NCI-H2081 treated with DMSO at 0.1 percent for 48 hours (cell line): ENCODE measurements around the gene CELSR1.

ENCODE experiments used
- DNase-seq: peaks from one replicate; lab custom pipeline; 2025; lab: John Stamatoyannopoulos, UW

The CELSR1 gene

DNA sequence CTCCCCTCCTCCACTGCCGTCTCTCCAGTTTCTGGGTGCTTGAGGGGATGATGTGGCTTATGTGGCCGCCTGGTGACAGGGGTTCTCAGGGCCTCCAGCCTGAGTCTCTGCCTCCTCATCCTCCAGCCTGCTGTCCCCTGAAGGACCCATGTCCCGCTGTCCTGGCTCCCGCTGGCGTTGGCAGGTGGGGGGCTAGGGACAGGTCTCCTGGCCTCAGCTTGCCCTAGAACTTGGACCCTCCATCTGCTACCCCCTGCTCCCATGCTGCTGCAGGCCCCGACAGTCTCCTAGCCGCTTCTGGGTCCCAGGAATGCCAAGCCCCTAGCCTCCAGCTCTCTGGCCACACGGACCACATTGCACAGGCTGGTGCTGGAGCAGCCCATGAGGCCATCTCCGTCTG, 13.9 kb upstream of the CELSR1 start:
- no peak for DNase-seq

DNA sequence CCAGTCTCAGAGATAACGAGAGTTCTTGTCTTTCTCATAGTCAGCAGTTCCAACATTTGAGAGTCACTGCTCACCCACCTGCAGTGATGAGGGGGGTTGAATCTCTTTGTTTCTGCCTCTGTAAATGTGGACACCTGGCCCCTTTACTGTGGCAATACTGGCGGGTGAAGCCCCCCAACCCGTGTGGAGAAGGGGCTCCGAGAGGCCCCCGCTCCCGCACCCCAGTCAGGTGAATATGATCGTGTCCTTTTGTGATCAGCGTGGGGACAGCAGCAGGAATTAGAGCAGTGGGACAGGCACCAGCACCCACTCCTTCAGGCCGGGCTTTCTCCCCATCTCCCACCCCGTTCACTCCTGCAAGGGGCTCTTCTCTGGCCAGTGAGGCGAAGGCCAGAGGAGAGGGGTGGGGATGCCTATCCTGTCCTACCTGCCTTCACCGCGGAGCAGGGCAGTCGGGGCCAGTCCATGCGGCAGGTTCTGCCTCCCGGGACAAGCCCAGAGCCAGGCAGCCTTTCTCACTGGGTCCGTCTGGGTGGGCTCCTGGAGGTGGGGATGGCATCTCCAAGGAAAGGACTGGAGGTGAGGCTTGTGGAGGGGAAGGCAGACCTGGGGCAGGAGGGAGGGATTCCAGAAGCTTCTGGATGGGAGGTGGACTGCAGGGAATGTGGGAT, 12.7 kb upstream of the CELSR1 start:
- no peak for DNase-seq

DNA sequence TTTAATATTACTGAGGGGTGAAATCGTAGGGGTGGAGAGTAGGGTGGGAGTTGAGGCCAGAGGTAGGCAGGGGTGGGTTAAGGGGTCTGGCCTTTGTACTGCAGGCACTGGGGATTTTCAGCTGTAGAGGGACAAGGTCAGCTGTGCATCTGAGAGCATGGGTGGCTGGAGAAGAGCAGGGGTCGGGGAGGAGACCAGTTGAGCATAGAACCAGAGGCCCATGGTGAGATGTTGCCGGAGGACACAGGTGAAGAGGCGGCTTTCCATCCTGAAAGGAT, 12.1 kb upstream of the CELSR1 start:
- DNase-seq, result no peak

DNA sequence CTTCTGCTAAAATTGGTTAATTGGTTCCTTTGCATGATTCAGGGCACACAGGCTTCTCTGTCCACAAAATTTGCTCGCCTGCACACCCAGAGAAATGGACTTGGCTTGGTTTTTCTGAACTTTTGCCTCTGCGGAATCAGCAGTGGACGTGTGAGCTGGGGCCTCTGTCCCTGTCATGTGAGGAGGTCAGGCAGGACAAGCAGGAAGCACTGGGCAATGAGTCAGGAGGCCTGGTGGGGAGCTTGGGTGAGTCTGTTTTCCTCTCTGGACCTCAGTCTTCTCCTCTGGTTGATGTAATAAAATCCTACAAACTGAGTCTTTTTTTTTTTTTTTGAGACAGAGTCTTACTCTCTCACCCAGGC, 10.4 kb upstream of the CELSR1 start:
- no peak for DNase-seq

DNA sequence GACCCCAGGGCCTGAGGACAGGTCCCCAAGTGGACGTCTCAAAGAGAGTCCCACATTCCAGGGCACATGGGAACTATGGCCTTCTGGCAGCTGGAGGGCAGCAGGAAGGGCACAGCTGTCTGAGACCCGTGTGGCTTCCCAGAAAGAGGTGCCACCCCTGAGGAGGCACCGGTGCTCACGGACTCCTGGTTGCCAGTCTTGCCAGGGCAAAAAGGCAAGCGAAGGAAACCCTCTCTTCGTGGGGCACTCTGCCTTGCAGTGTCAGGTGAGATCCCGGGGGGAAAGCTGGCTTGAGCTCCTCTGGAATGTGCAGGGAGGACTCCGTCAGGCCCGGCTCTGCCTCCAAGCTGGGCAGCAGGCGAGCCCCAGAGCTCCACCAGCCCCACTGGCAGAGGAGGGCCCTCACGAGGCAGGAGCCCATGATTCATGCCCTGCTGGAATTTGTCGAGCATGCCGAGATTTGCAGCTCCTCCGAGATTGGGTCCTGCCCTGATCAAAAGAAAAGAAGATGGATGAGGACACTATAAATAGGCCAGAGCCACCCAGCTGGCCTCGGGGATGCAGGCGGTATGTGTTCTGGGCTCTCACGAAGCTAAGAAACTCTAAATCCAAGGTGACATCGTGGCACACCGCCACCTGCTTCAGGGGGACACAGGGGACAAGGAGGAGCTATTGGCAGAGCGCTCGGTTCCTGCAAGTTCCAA, 9.9 kb upstream of the CELSR1 start:
- DNase-seq, result no peak

DNA sequence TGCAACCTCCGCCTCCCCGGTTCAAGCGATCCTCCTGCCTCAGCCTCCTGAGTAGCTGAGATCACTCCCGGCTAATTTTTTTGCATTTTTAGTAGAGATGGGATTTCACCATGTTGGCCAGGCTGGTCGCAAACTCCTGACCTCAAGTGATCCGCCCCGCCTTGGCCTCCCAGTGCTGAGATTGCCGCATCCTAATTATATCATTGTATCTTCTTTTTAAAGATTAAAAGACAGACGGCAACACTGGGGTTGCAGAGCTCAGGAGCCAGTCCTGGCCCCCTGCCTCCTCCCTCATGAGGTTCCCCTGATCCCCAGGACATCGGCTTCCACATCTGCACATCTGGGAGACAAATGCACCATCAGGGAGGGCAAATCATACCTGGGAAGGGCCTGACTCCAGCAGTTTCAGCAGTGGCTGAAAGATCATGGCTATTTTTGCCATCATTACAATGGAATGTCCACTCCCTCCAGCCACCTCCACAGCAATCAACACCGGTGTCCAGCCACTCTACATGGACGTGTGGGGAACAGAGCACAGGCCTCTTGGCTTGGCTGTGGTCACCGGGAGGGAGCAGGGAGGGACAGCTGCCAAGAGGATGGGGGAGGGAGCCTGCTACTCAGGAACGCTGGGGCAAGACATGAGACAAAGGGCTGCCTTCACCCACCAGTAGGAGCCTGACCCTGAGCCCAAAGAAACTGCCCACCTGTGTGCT, 9.2 kb upstream of the CELSR1 start:
- DNase-seq, result no peak

DNA sequence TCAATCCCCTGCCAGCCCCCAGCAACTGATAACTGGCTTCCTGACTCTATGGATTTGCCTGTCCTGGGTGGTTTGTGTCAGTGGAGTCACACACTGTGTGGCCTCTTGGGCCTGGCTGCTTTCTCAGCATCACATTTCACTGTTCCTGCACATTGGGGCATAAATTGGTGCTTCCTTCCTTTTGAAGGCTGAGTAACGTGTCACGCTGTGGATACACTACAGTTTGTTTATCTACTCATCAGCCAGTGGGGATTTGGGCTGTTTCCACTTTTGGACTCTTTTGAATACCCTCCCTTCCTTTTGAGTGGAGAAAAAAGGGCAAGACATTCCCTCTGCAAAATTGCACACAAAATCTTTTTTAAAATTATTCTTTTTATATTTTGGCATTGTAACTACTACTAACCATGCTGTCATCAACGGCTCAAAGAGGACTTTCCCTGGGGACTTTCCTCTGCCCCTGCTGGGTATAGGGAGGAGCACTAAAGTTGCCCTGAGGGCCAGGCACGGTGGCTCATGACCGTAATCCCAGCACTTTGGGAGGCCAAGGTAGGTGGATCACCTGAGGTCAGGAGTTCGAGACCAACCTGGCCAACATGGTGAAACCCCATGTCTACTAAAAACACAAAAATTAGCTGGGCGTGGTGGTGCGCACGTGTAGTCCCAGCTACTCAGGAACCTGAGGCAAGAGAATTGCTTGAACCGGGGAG, 7.8 kb upstream of the CELSR1 start:
- DNase-seq, result no peak

DNA sequence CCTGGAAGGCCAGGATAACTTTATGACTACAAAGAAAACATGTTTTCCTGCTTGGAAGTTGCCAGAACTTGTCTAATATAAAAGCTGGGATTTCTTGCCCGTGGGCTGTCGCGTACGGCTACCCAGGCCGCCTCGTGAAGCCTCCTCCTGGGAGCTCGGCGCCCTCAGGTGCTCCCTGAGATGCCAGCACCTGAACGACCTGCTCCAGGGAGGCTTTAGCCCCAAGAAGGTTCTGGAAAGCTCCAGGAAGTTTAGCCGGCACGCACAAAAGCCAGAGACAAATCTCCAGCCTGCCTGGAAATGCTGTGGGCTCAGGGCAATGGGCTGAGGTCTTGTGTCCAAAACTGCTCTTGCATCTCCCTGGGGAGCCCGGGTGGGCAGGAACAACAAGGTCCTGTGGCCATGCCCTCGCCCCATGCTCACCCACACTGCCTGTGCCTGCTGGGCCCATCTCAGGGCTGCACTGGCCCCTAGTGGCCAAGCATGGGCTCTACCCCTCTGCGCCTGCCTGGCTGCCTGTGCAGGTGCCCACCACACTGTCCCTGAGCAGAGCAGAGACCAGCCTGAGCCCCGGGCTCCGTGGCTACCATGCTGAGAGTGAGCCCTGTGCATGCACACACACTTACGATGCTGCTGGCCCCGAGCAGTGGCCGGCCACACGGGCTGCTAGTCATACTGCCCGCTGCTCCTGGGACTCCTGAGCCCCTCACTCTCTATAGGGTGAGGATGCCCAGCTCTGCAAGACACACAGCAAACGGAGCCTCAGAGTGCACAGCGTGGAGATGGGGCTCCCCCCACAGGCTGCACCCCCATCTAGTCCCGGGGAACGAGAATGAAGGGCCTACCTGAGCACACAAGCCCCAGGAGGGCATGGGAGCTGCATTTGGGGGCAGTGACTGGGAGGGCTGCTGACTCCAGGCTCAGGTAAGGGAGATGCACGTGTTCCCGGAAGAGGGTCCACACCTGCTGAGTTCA, 4.9 kb upstream of the CELSR1 start:
- no peak for DNase-seq

DNA sequence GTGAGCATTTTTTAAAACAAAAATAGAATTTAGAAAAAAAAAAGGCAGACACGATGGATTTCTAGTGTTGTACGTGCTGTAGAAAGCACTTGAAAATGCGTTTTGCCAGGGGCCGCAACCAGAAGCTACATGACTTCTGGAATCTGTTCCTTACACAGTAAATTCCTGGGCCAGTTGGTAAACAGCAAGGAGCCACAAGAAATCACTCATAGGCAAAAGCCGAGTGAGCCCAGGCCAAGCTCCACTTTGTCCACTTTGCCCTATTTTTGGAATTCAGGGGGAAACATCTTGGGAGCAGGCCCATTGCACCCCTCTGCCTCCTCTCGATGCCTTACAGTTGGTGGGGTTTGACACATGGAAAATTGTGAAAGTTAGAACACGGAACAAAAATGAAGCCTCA, 4.1 kb upstream of the CELSR1 start:
- no peak for DNase-seq

DNA sequence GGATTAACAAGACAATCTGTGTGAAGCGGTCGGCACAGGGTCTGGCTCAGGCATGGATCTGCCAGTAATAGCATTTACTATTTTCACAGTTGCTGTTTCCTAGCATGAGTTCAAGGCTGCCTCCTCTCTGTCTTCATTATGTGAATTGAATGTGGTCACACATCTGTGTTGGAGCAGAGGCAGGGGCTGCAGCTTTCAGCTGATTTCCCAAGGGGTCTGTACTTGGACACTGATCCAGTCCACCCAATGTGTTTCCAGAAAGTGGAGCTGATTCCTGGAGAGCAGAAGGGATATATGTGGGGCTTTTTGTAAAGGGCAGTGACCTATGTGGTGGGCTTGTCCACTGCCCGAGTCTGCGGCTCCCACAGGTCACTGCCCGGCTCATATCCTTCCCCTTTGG, 3.5 kb upstream of the CELSR1 start:
- no peak for DNase-seq

DNA sequence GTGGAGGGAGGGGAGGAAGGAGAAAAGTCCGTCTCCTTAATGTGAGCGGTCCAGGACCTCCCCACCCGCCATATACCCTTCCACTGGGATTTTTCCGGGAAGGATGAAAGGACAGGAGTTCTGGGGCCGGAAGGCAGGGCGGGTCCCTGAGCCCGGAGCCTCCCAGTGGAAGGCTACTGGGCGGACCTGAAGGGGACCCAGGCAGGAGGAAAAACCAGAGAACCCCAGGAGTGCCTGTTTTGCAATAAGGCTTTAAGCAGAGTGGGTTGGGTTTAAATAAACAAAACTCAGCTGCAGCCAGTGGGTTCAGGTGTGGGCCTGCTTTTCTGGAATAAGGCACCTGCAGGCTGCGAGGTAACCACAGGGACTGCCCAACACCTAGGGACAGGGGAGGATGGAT, 1.7 kb upstream of the CELSR1 start:
- DNase-seq, result no peak

DNA sequence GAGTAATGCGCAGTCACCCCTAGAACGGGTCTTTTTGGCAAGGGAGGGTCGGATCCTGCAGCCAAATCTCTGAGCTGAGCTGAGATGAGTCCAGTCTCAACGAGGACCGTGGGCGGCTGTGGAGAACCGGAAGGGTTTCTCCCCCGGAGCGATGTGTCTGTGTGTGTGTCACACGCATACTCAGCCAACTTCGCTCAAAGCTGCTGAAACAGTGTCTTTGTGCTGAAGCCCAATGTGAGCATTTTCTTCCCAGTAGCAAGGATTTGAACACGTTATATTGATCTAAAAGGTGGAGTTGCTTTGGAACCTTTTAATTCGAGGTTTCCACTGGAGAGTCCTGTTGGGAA, 1.4 kb upstream of the CELSR1 start:
- DNase-seq, result no peak

DNA sequence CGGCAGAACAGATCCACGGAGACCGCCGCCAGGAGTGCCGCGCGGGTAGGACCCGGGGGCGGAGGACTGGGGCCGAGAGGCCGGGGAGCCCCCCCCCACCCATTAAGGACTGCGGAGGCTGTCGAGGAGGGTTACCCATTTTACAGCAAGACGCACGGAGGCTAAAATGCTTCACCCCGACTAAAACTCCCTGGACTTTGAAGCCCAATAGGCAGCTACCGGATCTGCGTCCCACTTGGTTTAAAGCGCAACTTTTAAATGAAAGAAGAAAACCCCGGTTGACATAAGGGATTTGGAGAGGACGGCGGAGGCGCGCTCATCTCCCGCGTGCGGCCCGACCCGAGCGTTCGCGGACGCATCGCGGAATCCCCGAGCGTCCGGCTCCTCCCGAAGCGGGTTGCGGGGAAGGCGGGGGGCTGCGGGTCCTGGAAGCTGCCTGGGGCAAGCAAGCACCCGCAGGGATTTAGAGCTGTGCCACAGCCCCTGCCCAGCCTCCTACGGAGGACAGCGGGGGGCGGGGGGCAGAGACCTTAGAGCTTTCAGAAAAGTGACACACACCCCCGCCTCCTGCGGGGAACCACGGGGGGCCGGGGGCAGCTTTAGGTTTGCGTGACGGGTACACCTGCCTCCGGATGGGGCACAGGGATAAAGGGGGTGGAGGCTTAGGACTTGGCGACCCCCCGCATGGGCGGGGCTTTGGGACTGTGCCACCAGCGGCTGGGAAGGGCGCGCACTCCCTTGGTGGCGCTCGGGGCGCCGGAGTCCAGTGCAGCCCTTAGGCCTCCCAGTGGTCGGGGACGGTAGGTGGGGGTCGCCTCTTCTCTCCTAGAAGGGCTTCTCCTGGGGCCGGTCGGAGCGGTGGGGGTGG, 760 bp upstream of the CELSR1 start:
- no peak for DNase-seq

DNA sequence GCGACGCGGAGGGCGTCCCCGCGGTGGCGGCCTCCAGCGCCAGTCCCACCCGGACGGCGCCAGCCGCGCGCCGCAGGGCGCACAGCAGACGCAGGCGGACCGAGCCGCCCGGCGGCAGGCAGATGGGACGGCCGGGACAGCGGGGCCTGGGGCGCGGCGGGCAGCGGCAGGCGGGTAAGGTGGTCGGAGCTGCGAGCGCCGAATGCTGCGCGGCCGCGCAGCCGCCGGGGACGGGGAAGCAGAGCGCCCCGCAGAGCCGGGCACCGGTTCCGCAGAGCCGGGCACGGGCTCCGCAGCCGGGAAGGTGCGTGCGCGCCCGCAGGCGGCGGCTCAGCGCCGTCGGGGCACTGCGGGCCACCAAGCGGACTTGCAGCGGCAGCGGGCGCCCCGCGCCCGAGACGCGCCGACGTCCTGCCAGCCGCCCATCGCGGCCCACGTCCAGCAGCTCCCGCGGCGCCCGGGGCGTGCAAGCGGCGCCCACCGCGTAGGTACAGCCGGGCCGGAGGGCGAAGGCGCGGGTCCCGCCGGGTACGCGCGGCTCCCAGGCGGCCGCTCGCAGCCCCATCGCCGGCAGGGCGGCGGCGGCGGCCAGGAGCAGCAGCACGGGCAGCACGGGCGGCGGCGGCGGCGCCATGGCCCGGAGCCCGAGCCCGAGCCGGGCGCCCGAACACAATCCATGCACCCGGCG, 739 bp downstream of the CELSR1 start:
- DNase-seq, result no peak

DNA sequence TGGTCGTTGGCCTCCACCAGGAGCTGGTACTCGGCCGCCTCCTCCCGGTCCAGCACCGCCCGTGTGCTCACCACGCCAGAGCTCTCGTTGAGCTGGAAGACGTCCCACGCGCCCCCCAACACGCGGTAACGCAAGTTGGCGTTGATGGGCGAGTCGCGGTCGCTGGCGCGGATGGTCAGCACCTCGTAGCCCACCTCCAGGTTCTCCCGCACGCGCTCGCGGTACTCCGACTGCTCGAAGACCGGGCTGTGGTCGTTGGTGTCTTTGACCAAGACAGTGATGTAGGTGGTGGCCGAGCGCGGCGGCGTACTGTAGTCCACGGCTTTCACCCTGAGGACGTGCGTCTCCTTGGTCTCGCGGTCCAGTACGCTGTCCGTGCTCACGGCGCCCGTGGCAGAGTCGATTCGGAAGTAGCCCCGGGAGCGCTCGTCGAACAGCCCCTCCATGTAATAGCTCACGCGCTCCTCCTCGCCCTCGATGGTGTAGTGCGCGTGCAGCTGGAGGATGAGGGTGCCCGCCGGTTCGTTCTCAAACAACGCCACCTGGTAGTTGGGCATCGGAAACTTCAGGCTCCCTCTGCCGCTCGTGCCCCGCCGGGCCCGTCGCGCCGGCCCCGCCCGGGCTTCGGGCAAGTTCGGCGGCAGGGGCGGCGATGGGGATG, 1.4 kb downstream of the CELSR1 start:
- no peak for DNase-seq

DNA sequence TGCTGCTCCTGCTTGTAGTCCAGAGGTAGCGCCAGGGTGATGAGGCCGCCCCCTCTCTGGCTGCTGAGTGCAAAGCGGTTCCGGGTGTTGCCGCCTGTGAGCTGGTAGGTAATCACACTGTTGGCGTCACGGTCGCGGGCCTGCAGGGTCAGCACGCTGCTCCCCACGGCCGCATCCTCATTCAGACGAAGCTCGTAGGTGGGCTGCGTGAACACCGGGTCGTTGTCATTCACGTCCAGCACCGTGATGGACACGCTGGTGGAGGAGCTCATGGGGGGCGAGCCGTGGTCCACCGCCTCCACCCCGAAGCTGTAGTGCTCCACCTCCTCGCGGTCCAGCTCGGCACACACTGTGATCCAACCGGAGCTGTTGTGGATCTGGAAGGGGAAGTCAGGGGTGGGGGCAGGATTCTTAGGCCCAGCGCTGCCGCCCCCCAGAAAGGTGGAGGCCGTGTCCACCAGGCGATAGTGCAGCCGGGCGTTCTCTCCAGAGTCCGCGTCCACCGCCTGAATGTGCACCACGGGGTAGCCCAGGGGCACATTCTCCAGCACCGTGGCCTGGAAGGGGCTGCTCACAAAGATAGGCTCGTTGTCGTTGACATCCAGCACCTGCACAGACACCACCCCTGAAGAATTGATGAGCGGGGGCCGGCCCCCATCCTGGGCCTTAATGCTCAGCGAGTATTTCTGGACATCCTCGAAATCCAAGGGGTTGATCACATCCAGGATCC, 2.4 kb downstream of the CELSR1 start:
- no peak for DNase-seq

DNA sequence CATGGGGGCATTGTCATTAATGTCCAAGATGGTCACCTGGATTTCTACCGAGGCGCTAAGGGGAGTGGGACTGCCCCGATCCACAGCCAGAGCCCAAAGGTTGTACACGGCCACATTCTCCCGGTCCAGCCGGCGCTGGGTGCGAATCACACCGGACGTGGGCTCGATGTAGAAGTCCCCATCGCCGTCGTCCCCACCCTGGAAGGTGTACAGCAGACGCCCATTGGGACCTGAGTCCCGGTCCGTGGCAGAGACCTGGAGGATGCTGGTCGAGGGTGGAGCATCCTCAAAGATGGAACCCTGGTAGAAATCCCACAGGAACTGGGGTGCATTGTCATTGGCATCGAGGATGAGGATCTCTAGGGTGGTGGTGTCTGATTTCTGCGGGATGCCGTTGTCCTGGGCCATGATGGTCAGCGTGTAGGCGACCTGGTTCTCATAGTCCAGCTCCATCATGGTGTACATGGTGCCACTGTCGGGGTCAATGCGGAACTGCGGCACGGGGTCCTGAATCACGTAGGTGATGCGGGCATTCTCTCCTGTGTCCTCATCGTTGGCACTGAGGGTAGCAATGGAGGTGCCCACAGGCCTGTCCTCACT, 3.1 kb downstream of the CELSR1 start:
- DNase-seq, result no peak

DNA sequence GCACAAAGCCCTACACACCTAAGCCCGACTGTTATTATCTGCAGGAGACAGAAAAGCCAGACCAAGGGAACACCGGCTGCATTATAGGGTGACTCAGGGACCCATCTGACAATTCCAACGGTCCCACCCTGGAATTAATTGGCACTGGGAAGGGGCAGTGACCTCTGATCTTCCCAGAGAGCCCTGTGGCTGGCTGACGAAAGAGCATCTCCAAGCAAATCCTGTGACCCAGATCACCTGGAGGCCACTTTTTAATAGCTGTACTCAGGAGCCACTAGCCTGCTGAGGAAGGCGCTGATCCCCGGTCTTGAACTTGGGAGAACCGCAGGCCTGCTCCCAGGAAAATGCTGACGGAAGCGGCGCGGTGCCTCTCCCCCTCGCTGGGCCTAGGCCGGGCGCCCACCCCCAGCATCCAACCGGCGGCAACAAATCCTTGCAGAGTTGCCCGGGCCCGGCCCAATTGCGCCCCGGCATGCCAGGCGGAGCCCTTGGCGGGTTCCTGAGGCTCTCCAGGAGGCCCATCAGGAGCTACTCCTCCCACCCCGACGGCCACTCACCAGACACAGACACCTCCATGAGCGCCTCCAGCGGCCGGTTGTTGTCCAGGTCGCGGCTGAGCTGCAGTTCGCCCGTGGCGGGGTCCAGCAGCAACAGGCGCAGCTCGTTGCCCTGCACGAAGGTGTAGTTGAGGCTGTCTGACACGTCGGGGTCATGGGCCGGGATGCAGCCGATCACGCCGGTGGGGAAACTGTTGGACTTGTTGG, 4.2 kb downstream of the CELSR1 start:
- no peak for DNase-seq
